HG02943 (cell line): ENCODE measurements around the gene CDHR5.

Experiments
- ATAC-seq: cut with Tn5 transposase; IDR thresholded peaks from one replicate; pipeline ENCODE4 v1.9.1; 2021; ENCODE audit warnings: mild to moderate bottlenecking, low read depth, moderate library complexity; ENCODE audit not compliant: unreplicated experiment

CDHR5 gene

DNA sequence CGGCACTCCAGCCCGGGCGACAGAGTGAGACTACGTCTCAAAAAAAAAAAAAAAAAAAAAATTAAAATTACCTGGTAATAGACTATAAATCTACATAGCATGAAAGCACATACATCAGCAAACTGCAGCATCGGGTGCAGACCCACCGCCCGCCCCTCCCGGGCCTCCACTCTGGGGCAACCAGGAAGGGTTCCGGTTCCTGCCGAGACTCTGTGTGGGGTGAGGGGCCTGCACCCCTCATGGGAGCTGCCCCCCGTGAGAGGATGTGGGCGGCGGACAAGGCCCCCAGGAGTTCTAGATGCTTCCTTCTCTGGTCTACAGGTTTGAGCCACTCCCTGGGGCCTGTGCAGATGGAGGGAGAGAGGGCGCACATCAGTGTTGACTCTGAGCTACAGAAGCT, 21.5 kb upstream of the CDHR5 start:
- no peak for ATAC-seq

DNA sequence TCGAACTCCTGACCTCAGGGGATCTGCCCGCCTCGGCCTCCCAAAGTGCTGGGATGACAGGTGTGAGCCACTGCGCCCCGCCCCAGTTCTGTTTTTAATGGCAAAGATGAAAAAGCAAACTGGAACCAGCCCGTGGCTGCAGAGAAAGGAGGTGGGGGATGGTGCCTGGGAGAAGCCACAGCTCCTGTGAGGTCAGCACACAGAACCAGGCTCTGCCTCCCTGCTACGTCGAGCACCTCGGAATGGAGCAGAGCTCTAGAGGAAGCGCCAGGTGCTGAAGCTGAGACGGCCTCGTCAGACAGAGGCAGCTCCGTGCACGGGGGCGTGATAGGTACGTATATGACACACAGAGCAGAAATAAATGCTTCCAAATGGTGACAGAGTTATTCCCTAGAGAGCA, 20.8 kb upstream of the CDHR5 start:
- ATAC-seq = no peak

DNA sequence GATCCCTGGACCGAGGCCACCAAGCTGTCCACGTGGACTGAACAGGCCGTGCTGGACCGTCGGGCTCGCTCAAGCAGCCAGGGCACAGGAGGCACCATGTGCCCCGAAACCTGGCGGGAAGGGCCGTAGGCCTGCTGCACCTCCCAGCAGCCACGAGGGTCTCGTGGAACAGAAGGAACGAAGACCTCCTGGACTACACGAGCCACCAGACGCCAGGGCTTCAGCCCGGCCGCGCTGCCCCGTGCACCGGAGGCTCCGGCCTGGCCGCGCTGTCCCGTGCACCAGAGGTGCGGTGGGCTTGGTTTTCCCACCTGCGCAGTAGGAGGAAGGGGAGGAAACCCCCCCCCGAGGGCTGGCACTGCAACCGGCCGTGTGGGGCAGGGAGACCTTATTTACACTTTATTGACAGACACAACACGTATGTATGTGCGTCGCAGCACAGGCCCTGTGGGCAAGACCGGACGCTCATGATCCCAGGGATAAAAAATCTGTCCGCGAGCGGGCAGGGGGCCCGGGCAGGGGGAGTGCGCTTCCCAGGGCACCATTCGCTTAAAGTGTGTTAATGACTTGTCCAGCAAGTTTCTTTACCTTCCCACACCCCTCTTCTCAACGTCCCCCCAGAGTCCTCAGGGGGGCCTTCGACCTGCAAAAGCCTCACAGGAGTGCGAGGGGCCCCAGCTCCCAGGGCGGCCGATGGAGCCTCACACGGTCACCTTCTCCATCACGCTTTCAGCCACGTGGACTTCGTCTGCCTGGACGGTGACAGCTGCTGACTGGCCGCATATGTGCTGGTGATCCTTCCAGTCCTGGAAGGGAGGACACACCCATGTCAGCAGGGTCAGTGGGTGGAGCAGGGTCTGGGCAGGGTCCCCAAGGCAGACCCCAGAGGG, 19.3 kb upstream of the CDHR5 start:
- no peak for ATAC-seq

DNA sequence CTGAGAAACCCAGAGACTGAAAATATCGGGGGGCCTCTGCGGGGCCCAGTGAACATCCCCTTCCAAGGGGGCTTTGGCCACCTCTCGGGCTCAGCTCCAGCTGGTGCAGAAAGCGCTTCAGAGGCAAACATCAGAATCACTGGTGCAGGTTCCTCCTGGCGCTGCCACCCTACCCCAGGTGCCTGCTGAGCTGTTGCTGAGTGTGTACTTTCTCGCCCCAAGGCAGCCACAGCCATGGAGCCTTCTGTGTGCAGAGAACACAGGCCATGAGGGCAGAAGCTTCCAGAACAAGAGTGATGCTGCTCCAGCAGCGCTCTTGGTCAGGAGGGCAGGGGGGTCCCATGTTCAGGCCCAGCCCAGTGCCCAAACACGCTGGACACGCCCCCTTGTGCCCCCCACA, 18.6 kb upstream of the CDHR5 start:
- ATAC-seq = no peak

DNA sequence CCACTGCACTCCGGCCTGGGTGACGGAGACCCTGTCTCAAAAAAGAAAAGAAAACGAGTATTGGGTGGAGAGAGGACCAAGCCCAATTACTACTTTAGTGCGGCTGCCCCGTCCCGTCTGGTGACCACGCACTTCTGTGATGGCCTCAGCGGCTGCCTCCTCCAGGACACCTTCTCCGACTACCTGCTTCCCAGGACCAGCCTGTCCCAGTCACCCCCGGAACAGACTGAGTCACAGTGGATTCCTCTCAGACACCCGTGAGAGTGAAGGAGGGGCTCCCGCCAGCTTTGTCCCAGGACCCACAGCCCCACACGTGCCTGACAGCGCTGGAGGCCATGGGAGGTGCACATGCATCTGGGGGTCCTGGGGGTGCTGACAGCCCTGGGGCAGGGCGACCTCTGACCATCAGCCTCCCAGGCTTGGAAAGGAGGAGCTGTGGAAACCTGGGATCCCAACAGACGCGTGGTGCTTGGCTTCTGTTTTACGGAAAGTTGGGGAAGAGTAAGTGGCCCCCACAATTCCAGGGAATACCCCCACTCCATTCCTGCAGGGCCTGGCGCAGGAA, 17.1 kb upstream of the CDHR5 start:
- ATAC-seq = no peak

DNA sequence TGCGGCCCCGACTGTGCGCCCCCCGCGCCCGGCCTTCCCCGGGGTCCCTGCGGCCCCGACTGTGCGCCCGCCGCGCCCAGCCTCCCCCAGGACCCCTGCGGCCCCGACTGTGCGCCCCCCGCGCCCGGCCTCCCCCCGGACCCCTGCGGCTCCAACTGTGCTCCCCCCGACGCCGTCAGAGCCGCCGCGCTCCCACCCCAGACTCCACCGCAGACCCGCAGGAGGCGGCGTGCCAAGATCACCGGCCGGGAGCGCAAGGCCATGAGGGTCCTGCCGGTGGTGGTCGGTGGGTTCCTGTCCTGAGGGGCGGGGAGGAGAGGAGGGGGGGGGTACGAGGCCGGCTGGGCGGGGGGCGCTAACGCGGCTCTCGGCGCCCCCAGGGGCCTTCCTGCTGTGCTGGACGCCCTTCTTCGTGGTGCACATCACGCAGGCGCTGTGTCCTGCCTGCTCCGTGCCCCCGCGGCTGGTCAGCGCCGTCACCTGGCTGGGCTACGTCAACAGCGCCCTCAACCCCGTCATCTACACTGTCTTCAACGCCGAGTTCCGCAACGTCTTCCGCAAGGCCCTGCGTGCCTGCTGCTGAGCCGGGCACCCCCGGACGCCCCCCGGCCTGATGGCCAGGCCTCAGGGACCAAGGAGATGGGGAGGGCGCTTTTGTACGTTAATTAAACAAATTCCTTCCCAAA, 15.4 kb upstream of the CDHR5 start:
- ATAC-seq = no peak

DNA sequence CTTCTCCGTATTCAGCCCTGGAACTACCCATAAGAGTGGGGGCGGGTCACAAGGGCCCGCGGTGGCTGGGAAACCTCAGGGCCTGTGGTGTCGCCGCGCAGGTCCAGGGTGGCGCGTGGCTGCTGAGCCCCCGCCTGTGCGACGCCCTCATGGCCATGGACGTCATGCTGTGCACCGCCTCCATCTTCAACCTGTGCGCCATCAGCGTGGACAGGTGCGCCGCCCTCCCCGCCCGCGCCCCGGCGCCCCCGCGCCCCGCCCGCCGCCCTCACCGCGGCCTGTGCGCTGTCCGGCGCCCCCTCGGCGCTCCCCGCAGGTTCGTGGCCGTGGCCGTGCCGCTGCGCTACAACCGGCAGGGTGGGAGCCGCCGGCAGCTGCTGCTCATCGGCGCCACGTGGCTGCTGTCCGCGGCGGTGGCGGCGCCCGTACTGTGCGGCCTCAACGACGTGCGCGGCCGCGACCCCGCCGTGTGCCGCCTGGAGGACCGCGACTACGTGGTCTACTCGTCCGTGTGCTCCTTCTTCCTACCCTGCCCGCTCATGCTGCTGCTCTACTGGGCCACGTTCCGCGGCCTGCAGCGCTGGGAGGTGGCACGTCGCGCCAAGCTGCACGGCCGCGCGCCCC, 14.7 kb upstream of the CDHR5 start:
- ATAC-seq = no peak

DNA sequence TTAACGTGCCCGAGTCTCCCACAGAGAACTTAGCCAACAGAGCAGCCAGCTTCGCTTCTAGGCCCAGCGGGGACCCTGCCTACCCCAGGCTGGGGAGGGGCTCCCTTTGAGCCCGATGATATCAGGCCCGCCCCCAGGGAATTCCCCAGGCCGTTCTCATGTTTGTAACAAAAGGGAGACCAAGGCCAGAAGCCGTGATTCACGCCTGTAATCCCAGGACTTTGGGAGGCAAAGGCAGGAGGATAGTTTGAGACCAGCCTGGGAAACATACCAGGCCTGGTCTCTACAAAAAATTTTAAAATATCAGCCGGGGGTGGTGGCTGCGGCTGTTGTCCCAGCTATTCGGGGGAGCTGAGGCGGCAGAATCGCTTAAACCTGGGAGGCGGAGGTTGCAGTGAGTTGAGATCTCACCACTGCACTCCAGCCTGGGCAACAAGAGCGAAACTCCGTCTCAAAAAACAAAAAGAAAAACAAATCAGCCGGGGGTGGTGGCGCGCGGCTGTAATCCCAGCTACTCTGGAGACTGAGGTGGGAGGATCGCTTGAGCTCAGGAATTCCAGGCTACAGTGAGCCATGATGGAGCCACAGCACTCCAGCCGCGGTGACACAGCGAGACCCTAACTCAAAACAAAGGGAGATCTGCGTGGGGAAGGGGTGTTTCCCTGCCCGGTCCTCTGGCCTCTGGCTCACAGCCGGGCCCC, 14.0 kb upstream of the CDHR5 start:
- no peak for ATAC-seq

DNA sequence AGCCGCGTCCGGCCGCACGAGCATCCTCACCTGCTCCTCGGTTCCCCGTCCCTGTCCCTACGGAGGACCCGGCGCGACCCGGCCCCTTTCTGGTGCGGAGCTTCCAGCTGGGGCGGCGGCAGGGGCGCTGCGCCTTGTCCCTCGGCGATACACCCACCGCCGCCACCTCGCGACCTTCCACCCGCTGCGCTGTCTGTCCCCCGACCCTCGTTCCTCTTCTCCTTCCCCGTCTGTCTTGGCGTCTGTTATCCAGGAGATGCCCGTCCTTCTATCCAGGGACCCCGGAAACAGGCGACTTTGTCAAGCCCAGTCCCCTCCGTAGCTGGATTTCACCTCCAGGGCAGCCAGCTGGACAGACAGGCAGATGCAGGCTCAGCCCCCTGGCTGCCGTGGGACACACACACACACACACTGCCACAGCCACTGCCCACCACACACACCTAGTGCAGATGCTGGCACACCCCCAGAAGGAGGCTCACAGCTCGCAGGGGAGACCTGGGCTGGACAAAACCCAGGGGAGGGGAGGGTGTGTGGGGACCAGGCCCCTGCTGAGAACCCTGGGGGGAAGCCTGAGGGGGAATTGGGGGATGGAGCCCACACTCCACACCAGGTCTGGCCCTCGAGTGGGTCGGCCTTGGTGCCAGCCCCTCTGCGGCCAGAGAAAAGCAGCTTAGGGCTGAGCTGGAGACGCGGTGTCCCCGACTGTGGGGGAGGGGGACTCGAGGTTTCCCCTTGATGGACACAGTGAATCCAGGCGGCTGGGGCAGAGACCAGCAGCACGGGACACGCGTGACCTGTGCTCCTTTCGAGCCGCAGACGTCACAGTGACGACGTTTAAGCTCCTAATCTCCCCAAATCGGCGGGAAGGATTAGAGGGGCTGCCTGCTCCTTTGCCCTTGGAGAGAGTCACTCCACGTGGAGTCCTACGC, 13.1 kb upstream of the CDHR5 start:
- no peak for ATAC-seq

DNA sequence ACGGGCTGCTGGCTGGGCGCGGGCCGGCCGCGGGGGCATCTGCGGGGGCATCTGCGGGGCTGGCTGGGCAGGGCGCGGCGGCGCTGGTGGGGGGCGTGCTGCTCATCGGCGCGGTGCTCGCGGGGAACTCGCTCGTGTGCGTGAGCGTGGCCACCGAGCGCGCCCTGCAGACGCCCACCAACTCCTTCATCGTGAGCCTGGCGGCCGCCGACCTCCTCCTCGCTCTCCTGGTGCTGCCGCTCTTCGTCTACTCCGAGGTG, 12.5 kb upstream of the CDHR5 start:
- ATAC-seq = no peak

DNA sequence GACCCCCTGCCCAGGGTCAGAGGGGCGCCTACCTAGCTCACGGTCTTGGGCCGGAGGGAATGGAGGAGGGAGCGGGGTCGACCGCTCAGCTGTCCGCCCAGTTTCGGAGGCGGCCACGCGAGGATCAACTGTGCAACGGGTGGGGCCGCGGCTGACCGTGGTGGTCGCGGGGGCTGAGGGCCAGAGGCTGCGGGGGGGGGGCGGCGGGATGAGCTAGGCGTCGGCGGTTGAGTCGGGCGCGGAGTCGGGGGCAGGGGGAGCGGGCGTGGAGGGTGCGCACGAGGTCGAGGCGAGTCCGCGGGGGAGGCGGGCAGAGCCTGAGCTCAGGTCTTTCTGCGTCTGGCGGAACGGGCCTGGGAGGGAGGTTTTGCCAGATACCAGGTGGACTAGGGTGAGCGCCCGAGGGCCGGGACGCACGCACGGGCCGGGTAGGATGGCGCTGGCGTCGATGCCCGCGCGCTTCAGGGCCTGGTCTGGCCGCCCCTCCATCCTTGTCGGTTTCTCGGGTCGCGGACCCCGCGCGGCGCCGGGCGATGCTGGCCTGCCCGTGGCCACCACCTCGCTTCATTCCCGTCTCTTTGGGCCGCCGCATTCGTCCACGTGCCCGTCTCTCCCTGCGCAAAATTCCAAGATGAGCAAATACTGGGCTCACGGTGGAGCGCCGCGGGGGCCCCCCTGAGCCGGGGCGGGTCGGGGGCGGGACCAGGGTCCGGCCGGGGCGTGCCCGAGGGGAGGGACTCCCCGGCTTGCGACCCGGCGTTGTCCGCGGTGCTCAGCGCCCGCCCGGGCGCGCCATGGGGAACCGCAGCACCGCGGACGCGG, 12.0 kb upstream of the CDHR5 start, which contains the start of gene DRD4:
Gene DRD4 (plus strand): TSS at position 759 of the 822 bp plus-strand sequence. CDS start 36 bp downstream, at position 795.
- ATAC-seq = no peak

DNA sequence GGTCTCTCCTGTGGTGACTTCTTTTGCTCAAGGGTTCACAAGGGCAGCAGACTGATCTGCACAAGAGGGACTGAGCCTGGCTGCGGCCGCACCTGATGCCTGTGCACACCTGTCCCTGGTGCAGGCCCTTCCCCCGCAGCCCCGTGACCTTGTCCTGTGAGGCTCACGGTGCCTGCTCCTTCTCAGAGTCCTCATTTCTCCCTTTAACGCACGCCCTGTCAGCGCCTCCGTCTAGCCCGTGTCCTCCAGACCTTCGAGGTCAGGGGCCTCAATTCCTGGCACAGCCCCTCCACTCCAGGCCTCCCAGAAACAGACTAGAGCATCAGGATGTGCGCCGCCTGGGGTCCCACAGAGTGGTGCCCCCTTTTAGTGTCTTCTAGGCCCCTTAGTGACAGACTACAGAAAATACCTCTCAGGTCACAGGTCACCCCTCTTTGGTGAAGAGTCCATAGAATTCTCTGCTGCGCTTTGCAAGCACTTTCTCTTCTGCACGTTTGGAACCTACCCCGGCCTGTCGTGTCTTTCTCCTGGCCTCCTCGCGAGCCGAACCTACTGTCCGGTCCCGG, 11.3 kb upstream of the CDHR5 start:
- ATAC-seq = no peak

DNA sequence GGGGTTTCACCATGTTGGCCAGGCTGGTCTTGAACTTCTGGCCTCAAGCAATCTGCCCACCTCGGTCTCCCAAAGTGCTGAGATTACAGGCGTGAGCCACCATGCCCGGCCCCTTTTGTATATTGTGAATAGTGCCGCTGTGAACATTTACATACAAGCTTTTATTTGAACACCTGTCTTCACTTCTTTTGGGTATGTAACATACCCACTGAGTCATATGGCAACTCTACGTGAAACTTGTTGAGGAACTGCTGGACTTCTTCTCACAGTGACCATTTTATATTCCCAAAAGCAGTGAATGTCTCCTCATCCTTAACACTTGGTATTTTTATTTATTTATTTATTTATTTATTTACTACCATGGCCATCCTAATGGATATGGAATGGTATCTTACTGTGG, 6.1 kb upstream of the CDHR5 start:
- no peak for ATAC-seq

DNA sequence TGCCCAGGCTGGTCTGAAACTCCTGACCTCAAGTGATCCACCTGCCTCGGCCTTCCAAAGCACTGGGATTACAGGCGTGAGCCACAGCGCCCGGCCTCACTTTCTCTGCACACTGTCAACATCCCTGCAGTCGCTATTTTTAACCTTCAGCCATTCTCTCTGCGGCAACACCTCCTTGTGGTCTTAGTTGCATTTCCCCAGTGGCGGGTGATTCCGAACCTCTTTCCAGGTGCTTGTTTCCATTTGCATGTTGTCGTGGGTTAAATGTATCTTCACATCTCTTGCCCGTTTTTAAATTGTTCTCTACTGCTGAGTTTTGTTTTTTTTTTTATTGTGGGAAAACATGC, 4.5 kb upstream of the CDHR5 start:
- no peak for ATAC-seq

DNA sequence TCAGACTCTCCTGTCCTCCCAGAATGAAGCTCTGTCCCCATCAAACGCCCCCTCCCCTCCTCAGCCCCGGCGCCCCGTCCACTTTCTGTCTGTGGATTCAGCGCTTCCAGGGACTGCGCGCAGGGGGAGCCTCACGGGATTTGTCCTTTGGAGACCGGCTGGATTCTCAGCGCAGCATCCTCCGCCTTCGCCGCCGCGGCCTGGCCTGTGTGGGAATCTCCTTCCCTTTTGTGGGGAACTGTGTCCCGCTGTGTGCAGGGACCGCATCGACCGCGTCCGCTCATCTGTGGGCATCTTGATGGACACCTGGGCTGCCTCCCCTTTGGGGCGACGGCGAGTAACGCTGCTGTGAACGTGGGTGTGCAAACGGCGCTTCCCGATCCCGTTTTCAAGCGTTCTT, 3.3 kb upstream of the CDHR5 start:
- no peak for ATAC-seq

DNA sequence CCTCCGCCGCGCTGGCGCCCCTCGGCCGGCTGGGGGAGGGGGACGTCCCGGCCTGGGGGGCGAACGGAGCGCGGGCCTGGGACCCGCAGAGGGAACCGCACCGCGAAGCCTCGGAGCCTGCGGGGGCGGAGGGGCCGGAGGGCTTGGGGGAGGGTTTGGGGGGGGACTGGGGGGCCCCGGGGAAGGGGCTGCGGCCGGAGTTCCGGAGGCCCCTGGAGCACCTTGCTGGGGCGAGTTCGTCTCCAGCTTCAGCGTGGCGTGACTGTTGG, 2.5 kb upstream of the CDHR5 start:
- no peak for ATAC-seq

DNA sequence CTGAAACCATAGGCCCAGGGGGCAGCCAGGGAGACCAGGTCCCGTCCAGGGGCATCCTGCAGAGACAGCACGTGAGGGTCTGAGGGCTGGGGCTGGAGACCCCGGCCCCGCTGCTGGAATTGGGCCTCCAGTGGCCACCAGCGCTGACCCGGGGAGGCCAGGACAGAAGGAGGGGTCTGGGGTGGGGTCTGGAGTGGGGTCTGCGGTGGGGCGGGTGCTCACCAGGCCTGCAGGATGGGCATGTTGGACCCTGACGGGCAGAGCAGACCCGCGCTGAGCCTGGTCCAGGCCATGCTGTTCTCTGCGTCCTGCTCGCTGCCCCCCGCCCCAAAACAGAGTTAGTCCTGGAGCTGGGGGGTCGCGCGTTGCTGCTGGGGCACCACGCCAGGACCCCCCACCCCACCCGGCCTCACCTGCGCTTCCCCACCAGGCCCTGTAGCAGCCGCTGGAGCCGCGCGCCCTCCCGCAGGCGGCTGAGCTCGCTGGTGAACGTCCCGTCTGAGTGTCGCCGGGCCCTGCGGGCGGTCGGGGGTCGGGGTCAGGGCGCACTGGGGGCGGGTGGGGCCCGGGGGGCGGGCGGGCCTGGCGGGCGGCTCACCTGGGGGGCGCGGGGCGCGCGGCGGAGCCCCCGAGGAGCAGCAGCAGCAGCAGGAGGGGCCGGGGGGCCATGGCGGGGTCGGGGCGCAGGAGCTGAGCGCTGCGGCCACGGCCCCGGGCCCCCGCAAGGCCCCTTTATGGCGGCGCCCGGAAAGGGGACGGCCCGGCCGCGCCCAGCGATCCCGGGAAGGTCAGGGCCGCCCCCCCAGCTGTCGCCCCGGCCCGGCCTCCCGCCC, 1.9 kb upstream of the CDHR5 start, which contains the start of gene SCT:
Gene SCT (minus strand): TSS at position 707 of the 833 bp plus-strand sequence. CDS start 38 bp downstream, at position 669.
- no peak for ATAC-seq
